Gastrocnemius medialis (tissue), 4 donors: ENCODE data around the gene TARP.
A peak's percentile ranks its signal among the peaks of the same experiment; 100 is the strongest.
"Not testable (repeated sequence)": the region's sequence is repeated elsewhere in the genome, so short reads cannot be mapped to it uniquely, and the experiment has no call there.

Experiments used
- ATAC-seq, 2 donors: fragments of 150-250 bp; one replicate each; pipeline ENCODE4 v1.9.1; 2016
- DNase-seq, 2 donors: peaks; one replicate each; pipeline ENCODE4 v3.0.0-alpha.2; 2019
- H3K27ac ChIP-seq, 4 donors: fragments of 200-600 bp; sonication (generic); 1 replicate in 1 of 4; 2 replicates in 3 of 4; pipeline ENCODE4 v1.5.1; 2016 to 2018; ENCODE audit warnings: mild to moderate bottlenecking in 2 of 4, moderate library complexity in 1 of 4
- H3K27me3 ChIP-seq, 3 donors: fragments of 200-600 bp; sonication (generic) in 2 of 3; 1 replicate in 1 of 3; 2 replicates in 2 of 3; pipeline versions ENCODE4 v1.5.1 to v1.6.0; 2016 to 2019; ENCODE audit warnings: mild to moderate bottlenecking in 1 of 3, moderate library complexity in 1 of 3
- H3K36me3 ChIP-seq, 2 donors: fragments of 200-600 bp; sonication (generic) in 1 of 2; one replicate each; pipeline ENCODE4 v1.5.1; 2017 to 2018
- H3K4me1 ChIP-seq, 2 donors: fragments of 200-600 bp; sonication (generic) in 1 of 2; one replicate each; pipeline ENCODE4 v1.5.1; 2016 to 2017; ENCODE audit warnings: mild to moderate bottlenecking in 2 of 2
- H3K4me3 ChIP-seq, 4 donors: fragments of 200-600 bp; sonication (generic) in 3 of 4; 1 replicate in 1 of 4; 2 replicates in 3 of 4; pipeline ENCODE4 v1.5.1; 2016 to 2019; ENCODE audit warnings: mild to moderate bottlenecking in 2 of 4
- H3K9me3 ChIP-seq, 3 donors: fragments of 200-600 bp; sonication (generic) in 2 of 3; 1 replicate in 1 of 3; 2 replicates in 2 of 3; pipeline ENCODE4 v1.5.1; 2016 to 2019
- CTCF ChIP-seq, 5 experiments: fragments of 450-650 bp in 3 of 5; fragments of 200-600 bp in 2 of 5; sonication (generic) in 2 of 5; IDR thresholded peaks in 4 of 5; conservative IDR thresholded peaks in 1 of 5; 1 replicate in 4 of 5; 2 replicates in 1 of 5; pipeline ENCODE4 v1.5.1; 2016 to 2019; ENCODE audit warnings: antibody characterized with exemption in 5 of 5, mild to moderate bottlenecking in 3 of 5, moderate library complexity in 3 of 5
- POLR2A ChIP-seq, 2 donors: fragments of 450-650 bp; IDR thresholded peaks; one replicate each; pipeline ENCODE4 v1.6.1; 2017; ENCODE audit warnings: antibody characterized with exemption in 2 of 2, mild to moderate bottlenecking in 2 of 2, moderate library complexity in 2 of 2
- in situ Hi-C, 4 donors: fragments of 200-750 bp; cut with MboI; loops; one replicate each; pipeline versions ENCODE4 v1.15.0 to v1.8.0; 2017; ENCODE audit warnings: low sequenced_read_pairs in 4 of 4
- intact Hi-C: fragments of 100-400 bp; cut with DNase I; formaldehyde crosslinking; loops from one replicate; pipeline ENCODE4 v1.15.1; 2023; ENCODE audit warnings: low total_unique reads

Gene TARP

GRCh38 chr7:38245409-38245977 lies 27.9 kb downstream of the TARP start:
- ATAC-seq (no peak), DNase-seq (no peak)
- TF ChIP-seq POLR2A (IDR thresholded peaks at IDR 0.05) (no peak), CTCF (IDR thresholded peaks at IDR 0.05 in 4 of 5, conservative IDR thresholded peaks at IDR 0.05 in 1 of 5) (no peak)
- H3K4me3 ChIP-seq, result no peak overlapping the region
- H3K9me3 ChIP-seq, result no peaks in the 10 kb centered on the region
- no peaks in the 10 kb centered on the region for H3K27me3 ChIP-seq
- no peaks in the 10 kb centered on the region for H3K4me1 ChIP-seq
- intact Hi-C loops (no loop called here), in situ Hi-C loops (no loop called here)
- no peak overlapping the region for H3K27ac ChIP-seq
- H3K36me3 ChIP-seq, result no peaks in the 10 kb centered on the region

GRCh38 chr7:38244516-38244915 lies 28.9 kb downstream of the TARP start:
- Histone ChIP-seq H3K4me1 (no peaks in the 10 kb centered on the region), H3K36me3 (no peaks in the 10 kb centered on the region), H3K27me3 (no peaks in the 10 kb centered on the region), H3K9me3 (no peaks in the 10 kb centered on the region), H3K27ac (no peak overlapping the region), H3K4me3 (no peak overlapping the region)
- TF ChIP-seq POLR2A (IDR thresholded peaks at IDR 0.05) (no peak), CTCF (IDR thresholded peaks at IDR 0.05 in 4 of 5, conservative IDR thresholded peaks at IDR 0.05 in 1 of 5) (no peak)
- ATAC-seq (no peak), DNase-seq (no peak)
- in situ Hi-C loops (no loop called here), intact Hi-C loops (no loop called here)

GRCh38 chr7:38243345-38243744 lies 30.1 kb downstream of the TARP start:
- DNase-seq, H3K4me1 ChIP-seq, H3K27ac ChIP-seq, H3K27me3 ChIP-seq, H3K4me3 ChIP-seq, H3K9me3 ChIP-seq, intact Hi-C loops, in situ Hi-C loops, H3K36me3 ChIP-seq: not testable (repeated sequence)
- peak in 1 of 2 donors; percentile 24 for ATAC-seq

DNA sequence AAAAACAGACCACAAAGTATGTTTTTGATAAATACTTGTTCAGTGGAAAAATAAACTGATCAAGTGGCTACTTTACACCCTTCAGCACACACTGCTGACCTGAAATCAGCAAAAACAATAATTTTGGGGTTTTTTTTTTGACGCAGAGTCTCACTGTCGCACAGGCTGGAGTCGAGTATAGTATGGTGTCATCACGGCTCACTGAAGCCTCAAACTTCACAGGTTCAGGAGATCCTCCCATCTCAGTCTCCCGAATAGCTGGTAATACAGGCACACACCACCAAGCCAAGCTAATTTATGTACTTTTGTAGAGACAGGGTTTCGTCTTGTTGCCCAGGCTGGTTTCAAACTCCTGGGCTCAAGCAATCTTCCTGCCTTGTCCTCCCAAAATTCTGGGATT lies 30.6 kb downstream of the TARP start:
- intact Hi-C loops, result no loop called here
- Histone ChIP-seq H3K27me3 (no peaks in the 10 kb centered on the region), H3K27ac (no peak overlapping the region), H3K36me3 (no peaks in the 10 kb centered on the region), H3K4me1 (no peaks in the 10 kb centered on the region), H3K4me3 (no peak overlapping the region), H3K9me3 (no peaks in the 10 kb centered on the region)
- DNase-seq (no peak), ATAC-seq (no peak)
- TF ChIP-seq POLR2A (IDR thresholded peaks at IDR 0.05) (no peak), CTCF (IDR thresholded peaks at IDR 0.05 in 4 of 5, conservative IDR thresholded peaks at IDR 0.05 in 1 of 5) (no peak)
- in situ Hi-C loops, result no loop called here

- ATAC-seq (no peak), DNase-seq (no peak)
- no peak for TF ChIP-seq CTCF (IDR thresholded peaks at IDR 0.05 in 4 of 5, conservative IDR thresholded peaks at IDR 0.05 in 1 of 5)
- TF ChIP-seq POLR2A (IDR thresholded peaks at IDR 0.05), result no peak
- Histone ChIP-seq H3K9me3 (no peaks in the 10 kb centered on the region), H3K27me3 (no peaks in the 10 kb centered on the region), H3K36me3 (no peaks in the 10 kb centered on the region), H3K4me3 (no peak overlapping the region), H3K27ac (no peak overlapping the region), H3K4me1 (no peaks in the 10 kb centered on the region)
- in situ Hi-C loops, result no loop called here
- intact Hi-C loops, result no loop called here
These were observed 32.4 kb downstream of the TARP start for GRCh38 chr7:38241071-38241470.

DNA sequence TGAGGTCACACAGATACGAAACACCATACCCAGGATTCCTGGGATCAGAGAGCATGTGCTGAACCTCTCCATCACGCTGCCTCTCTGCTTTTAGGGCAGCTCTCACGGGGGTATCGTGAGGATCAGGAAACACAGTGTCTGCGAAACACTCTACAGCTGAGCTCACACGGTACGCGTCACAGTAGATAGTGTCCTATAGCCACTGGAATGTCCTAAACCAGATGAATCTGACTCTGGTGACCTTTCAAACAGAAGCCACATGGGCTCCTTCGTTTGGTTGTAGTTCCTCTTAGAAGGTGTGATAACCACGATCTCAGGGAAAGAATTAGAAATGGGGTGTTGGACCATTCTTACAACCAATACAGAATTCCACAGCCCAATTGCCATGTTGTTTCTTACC lies 34.3 kb downstream of the TARP start:
- H3K27ac ChIP-seq, H3K4me1 ChIP-seq, ATAC-seq, H3K4me3 ChIP-seq, H3K9me3 ChIP-seq, DNase-seq, in situ Hi-C loops, H3K27me3 ChIP-seq, H3K36me3 ChIP-seq, intact Hi-C loops: not testable (repeated sequence)
